NCI-H1105 (cell line): ENCODE measurements around the gene RIT2.
A peak's percentile ranks its signal among the peaks of the same experiment; 100 is the strongest.

Experiments
- DNase-seq: peaks from one replicate; lab custom pipeline; 2025; lab: John Stamatoyannopoulos, UW

RIT2 gene

DNA sequence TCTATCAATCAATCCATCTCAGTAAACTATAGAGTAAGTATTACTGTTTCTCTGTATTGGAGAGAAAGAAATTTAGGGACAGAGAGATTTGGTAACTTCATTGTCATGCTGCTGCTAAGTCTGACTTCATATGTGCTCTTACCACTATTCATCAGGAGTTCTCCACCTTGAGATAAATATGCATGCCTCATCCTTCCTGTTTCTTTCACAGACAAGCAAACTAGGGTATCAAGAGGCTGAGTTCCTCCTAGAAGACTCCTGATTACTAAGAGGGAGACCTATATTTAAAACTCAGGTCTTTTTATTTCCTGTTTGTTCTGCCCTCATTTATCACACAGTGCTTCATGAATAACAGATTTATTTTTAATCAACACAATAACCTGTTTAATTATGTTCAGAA, 34.1 kb downstream of the RIT2 start:
- no peak for DNase-seq

- no peak for DNase-seq
These were observed 34.8 kb downstream of the RIT2 start for GRCh38 chr18:43080671-43081070.

GRCh38 chr18:43079422-43079821, 36.1 kb downstream of the RIT2 start:
- peak; percentile 5 for DNase-seq

GRCh38 chr18:43078478-43079092, 36.9 kb downstream of the RIT2 start:
- DNase-seq = no peak

DNA sequence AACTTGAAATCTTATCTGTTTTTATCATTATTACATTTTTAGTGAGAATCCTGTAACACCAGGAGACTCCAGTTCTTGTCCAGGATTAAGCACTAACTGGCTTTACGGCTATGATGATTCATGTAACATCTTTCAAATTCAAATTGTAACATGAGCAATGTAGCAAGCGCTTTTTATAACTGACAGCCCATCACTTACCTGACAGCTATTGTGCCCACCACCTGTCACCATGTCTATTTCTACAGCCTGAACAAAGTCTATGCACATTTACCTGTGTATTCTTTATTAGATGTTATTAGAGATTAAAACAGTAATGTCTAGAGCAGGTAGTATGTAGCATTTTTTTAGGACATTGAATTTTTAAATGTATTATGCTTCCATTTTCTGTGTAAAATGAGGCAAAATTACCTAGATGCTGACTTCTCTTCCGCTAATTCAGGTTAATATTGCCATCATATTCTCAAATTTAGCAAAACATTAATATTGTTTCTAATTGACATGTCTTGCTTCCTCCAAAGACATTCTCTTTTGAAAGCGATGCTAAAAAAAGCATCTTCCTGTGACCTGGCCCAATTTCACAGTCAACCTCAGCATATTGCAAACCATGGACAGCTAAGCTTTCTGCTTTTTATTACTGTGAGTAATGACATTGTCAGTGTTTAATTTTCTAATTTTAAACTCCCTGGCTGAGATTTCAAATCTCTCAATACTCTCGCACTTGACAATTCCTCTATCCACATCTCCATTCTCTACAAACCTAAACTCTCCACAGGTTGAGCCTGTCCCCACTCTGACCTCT, 37.8 kb downstream of the RIT2 start:
- DNase-seq = no peak

- no peak for DNase-seq
These were observed 41.7 kb downstream of the RIT2 start for GRCh38 chr18:43073771-43074170.

- DNase-seq = no peak
These were observed 46.7 kb downstream of the RIT2 start for GRCh38 chr18:43068781-43069180.

- no peak for DNase-seq
These were observed 47.9 kb downstream of the RIT2 start for GRCh38 chr18:43067570-43067969.

- DNase-seq = no peak
These were observed 53.7 kb downstream of the RIT2 start for GRCh38 chr18:43061816-43062215.

DNA sequence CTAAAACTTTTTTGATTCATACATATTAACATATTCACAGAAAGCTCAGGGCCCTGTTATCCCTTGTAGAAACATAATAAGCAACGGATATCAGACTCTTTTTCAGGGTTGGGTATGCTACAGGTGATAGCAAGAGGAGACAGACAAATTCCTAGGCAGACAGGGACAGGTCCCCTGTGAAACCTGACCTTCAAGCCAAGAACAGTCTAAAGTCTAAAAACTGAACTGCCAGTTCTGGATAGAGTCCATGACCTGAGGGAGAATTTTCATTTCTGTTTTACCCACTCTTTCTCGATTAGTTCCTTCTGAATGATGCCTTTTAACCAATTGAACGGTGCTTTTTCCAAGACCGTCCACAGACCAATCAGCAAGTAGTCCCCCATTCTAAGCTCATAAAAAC, 54.2 kb downstream of the RIT2 start:
- no peak for DNase-seq

DNA sequence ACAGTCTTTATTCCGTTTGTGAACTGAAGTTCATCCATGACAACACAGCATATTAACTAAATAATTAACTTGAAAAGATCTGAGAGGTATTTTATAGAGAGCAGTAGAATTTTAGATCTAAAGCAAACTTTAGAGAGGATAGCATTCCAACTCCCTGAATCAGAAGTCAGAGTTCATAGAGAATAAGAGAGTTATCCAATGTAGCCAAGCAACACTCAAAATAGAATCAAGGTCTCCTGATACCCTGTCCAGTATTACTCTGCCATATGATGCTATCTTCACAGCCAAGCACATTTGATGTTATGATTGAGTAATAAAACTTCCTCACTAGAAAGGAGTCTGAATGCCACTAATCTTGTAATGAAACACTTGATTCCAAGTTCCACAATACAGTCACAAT, 55.5 kb downstream of the RIT2 start:
- DNase-seq = no peak

DNA sequence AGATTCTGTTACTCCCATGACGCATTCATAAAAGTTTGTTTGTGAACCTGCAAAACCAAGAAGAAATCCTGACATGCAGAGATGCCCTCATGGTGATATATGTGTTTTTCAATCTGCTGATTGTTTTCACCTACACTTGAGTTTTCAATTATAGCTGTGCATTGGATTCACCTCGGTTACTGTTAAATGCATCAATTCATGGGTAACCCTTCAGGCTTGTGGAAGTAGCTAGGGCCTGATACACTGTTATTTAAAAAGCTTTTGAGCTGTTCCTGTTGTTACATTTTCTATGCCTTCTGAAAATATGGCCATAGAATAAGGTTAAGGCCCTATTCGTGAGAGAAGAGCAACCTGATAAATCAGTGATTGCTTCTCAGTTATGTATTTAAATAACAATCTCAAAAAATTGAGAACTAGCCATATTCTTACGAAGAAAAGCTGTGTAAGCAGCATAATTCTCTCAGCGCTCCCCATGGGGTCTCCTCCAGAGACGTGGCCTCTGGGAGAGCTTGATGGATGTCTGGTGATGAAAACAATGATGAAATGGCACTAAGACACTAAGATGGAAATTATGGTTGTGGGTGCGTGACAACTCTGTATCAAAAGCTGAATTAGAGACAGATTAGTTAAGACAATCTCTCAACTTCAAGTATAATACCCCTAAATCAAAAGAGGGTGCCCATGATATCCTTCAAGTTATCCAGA, 60.5 kb downstream of the RIT2 start:
- DNase-seq = no peak

DNA sequence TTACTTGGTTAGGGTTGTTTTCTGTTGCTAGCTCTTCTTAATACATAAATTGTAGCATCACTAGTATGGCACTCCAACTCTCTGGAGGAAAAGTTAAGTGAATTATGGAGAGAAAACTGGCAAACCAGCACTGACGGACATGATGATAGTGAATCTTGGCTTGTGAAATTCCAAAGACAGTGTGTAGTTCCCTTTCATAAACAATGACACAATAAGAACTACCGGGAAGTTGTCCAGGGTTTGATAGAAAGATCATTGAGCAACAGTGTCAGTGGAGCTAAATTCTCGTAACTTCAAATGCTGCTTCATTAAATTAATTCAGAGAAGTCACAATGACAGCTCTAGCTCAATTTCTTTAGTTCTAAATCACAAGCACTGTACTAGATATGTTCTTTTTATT, 66.5 kb downstream of the RIT2 start:
- no peak for DNase-seq

DNA sequence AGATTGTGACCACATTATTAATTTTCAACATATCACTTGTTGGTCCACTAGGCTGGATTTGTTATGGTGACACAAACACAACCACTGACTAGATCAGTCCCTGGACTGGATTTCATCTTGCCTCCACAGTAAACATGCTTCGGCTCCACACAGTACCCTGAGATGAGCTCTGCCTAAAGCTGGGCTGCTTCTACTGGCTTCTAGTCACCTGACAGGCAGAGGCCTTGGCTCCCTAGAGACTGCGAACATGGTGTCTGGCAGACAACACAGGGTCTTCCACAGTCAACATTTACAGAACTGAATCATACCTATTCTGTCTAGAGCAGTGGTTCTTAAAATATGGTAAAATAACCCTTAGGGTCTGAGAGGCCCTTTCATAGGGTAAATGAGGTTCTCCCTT, 69.2 kb downstream of the RIT2 start:
- DNase-seq = no peak

- DNase-seq = no peak
These were observed 71.9 kb downstream of the RIT2 start for GRCh38 chr18:43043626-43044025.

DNA sequence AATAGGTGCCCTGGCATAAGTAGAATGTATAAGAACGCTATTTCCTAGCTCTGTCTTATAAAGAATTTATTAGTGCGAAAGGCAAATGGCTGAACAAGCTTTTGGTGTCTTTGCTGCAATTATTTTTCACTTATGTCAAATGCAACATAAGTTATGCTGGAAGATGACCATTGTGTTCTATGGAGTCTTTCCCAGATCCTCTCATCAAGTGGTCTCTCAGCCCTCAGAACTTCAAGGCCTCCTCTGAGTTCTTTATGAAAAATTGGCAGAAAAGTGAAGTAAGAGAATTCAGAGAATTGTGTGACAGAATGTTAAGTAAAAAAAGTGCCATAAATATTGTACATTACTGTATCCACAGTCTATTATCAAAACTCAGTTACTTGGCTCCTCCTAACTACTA, 75.2 kb downstream of the RIT2 start:
- no peak for DNase-seq

- DNase-seq = no peak
These were observed 80.6 kb downstream of the RIT2 start for GRCh38 chr18:43034683-43035500.

- DNase-seq = no peak
These were observed 84.3 kb downstream of the RIT2 start for GRCh38 chr18:43031169-43031568.

GRCh38 chr18:43029414-43029813, 86.1 kb downstream of the RIT2 start:
- no peak for DNase-seq

DNA sequence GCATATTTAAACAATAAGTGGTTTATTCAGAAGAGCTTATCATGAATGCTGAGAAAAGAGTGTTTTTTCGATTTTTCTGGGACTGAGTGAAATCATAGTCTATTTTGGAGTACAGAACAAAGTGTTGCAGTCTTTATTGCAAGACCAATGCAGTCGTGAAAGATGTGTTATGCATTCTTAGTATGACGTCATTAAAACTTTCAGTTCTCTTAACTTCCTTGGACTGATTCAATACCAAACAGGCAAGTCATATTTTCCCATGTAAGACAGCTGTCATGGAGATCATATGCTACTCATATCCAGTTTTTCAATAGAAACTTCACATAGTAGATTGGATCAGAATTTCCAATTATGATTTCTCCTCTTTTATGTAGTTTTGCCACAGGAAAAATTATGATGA, 92.6 kb downstream of the RIT2 start:
- no peak for DNase-seq

- DNase-seq = no peak
These were observed 97.9 kb downstream of the RIT2 start for GRCh38 chr18:43017622-43018021.

- no peak for DNase-seq
These were observed 102.0 kb downstream of the RIT2 start for GRCh38 chr18:43013486-43013885.
